ENCODE results near the gene SLC22A31.
"Not testable (repeated sequence)": the region's sequence is repeated elsewhere in the genome, so short reads cannot be mapped to it uniquely, and the experiment has no call there.

SLC22A31 gene

DNA sequence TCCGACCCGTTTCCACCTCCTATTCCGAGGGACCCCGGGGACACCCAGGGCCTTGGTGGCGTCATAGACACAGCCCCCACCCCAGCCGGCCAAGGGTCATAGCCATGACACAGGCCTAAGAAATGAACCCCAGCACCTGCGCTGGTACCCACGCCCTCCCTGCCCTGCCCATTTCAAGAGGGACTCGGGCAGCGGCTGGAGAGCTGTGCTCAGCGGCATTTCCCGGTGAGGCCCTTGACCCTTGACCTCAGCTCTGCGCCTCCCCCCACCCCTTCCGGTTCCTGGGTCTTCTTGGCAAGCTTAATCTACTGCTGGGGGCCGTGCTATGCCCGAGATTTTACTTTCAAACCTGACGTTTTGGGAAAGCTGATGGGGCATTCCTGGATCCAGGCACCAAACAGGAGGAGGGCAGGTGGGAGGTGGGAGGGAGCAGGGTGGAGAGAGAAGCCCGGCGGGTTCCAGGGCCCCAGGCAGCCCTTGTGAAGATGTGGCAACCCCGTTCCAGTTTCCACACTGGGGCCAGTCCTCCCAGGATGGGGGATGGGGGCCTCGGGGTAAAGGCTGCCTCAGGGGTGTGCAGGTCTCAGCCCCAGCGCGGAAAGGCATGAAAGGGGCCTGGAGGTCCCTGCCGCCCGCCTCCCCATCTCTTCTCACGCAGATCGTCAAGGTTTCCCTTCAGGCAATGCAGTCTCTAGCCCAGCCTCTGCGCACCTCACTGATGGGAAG is at the start of gene SLC22A31:
TSS of gene SLC22A31 (minus strand) at position 414 of the 726 bp plus-strand sequence. CDS start at position 378, 36 bp downstream.
- DNase-seq: no peak

DNA sequence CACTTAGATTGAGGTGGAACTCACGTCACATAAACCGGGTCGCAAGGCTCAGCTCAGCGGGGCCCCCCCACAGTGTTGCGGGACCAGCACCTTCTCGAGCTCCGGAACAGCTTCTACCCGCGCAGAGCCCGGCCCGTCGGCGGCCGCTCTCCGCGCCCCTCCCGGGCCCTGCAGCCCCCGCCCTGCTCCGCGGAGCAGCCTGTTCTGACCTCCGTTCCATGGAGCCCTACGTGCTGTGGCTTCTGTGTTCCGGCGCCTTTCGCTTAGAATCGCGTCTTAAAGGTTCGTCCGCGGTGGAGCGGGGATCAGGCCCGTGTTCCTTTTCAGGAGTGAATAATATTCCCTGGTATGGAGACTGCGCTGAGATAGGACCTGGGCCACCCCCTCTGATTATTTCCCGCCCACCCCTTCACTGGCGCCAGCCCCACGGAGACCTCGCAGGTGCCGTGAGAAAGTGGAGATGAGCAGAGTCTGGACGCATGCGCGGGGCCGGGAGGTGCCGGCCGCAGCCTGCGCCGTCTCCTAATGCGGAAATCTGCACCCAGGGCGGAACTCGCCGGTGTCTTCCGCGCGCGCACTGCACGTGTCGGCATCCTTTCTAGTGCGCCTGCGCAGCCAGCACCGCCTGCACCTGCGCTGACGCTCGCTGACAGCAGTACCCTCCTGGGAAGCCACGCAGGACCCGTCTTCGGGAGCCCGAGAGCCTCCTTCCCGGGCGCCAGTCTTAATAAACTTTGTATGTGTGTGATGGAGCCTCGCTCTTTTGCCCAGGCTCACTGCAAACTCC is 48.1 kb upstream of the SLC22A31 start:
- no peak for DNase-seq

DNA sequence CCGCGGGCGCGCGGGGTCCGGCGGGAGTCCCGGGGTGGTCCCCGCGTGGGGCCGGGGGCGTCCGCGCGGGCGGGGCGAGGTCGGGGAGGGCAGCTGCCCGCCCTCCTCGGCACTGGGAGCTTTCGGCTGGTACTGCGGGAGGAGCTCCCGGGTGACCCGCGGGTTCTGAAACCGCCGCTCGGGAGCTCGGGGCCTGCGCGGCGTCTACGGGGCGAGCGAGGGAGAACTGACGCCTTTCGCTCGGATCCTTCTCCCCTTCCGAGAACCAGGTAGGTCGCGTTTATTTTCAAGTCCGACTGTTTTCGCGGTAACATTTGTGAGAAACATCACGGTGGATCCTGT is 47.4 kb upstream of the SLC22A31 start:
- DNase-seq: not testable (repeated sequence)

DNA sequence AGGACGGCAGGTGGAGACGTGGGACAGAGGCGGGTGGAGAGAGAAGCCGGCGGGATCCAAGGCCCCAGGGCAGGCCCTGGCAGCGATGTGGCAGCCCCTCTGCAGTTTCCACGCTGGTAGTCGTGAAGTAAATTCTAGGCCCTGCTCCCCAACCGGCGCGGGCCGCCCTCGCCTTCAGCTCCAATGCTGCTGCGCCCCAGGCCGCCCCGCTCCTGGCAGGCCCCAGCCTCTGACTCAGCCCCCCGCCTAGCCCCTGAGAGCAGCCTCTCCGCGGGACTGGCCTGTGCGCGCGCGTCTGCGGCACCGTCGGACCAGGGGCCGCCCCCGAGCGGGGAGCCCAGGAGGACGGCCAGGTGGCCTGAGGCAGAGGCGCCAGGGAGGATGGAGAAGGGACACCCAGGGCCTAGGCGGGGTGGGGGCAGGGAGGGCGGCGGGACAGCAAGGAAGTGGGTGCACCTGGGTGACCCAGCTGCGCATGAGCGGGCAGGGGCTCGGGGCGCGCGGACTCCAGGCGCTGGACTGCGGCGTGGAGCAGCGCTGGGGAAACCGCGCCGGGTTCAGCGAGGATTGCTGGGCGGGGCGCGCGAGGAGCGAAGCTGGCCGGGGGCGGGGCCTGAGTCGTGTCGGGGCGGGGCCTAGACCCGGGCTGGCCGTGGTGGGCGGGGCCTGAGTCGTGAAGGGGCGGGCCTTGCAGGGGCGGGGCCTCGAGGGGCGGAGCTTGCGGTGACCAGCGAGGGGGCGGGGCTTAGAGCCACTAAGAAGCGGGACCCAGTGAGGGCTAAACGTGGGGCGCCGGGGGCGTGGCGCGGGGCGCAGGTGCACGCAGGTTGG is 46.8 kb upstream of the SLC22A31 start:
- peak; percentile 98 for DNase-seq

DNA sequence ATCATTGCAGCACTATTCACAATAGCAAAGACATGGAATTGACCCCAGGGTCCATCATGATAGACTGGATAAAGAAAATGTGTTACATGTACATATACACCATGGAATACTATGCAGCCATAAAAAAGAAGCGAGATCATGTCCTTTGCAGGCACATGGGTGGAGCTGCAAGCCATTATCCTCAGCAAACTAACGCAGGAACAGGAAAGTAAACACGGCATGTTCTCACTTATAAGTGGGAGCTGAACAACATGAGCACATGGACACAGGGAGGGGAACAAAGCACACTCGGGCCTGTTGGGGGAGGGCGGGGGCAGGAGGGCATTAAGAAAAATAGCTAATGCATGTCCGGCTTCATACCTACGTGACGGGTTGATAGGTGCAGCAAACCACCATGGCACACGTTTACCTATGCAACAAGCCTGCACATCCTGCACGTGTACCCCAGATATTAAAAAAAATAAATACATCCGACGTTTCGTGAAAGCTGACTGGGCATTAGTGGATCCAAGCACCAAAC is 46.1 kb upstream of the SLC22A31 start:
- DNase-seq: no peak

DNA sequence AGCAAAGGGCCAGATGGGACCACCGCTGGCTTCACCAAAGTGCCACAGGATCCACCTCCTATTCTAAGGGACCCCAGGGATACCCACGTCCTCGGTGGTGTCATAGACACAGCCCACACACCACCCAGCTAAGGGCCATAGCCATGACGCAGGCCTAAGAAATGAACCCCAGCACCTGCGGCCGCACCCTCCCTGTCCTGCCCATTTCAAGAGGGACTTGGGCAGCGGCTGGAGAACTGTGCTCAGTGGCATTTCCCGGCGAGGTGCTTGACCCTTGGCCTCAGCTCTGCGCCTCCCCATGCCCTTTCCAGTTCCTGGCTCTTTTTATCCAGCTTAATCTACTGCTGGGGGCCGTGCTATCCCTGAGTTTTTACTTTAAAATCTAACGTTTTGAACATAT is 44.4 kb upstream of the SLC22A31 start:
- DNase-seq: no peak

DNA sequence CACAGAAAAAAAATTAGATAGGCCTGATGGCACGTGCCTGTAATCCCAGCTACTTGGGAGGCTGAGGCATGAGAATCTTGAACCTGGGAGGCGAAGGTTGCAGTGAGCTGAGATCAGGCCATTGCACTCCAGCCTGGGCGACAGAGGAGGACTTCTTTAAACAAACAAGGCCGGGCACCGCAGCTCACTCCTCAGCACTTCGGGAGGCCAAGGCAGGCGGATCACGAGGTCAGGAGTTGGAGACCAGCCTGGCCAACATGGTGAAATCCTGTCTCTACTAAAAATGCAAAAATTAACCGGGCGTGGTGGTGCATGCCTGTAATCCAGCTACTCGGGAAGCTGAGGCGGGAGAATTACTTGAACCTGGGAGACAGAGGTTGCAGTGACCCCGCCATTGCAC is 43.9 kb upstream of the SLC22A31 start:
- DNase-seq: not testable (repeated sequence)

DNA sequence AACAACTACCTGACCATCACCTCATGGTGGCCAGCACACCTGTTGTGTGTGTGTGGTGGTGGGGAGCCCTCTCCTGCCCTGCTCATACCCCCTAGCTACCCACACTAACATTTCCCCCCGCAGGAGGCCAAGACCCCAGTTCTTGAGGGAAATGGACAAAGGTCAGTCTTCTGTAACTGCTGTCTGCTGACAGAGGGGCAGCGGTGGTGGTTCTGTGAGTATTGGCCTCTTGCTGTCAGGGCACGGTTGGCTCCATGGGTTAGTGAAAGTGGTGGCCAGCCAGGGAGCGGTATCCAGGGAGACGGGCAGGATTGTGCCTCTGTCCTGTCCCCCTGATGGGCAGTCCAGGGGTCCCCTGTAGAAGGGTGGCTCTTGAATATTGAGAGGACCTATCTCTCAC is 43.3 kb upstream of the SLC22A31 start:
- DNase-seq: no peak

DNA sequence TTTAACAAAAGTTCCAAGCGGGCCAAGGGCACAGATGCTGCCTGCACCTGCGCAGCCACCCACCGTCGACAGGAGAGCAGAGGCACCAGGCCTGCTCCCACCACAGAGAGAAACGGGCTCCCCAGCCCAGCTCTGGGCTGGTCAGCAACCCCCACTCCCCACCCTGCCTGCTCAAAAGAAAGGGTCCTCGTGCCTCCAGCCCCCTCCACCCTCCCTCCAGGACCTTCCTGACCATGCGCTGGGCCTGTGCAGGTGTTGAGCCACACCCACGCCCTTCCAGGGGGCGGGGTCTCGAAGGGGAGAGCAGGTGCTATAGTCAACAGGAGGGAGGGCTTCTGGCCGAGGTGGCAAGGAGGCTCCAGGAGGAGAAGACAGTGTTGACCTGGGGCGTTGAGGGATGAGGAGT is 42.5 kb upstream of the SLC22A31 start:
- no peak for DNase-seq

DNA sequence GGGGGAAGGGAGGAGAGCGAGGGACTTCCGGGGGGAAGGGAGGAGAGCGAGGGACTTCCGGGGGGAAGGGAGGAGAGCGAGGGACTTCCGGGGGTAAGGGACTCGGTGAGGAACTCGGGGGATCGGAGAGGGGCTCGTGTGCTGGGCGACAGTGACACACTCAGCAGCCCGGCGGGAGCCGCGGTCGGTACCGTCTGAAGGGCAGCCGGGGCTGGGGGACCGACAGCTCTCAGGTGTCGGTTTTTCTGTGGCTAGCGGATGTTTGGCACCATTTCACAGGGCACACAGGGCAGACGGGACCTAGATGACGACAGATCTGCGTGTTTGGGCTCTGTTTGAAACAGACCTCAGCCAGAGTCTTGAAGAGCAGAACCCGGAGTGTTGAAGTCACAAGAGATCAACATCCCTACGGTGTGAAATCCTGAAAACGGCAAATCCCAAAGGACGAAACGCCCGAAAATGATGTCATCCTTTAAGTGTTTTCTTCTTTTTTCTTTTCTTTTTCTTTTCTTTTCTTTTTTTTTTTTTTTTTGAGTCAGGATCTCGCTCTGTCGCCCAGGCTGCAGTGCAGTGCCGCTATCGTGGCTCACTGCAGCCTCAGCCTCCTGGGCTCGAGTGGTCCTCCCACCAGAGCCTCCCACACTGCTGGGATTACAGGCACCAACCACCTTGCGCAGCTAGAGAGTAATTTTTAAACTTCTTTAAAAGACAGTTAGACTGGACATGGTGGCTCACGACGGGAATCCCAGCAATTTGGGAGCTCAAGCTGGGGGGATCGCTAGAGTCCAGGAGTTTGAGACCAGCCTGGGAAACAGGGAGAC is 41.1 kb upstream of the SLC22A31 start:
- peak; percentile 91 for DNase-seq

DNA sequence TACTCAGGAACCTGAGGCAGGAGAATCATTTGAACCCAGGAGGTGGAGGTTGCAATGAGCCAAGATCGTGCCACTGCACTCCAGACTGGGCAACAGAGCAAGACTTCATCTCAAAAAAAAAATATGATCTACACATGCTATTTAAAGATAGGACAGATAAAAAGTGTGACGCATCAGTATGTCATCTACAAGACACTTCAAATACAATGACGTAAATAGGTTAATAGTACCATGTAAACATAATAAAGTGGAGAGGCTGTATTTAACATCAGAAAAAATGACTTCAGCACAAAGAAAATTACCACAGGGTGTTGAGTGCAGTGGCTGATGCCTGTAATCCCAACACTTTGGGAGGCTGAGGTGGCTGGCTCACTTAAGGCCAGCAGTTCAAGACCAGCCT is 37.4 kb upstream of the SLC22A31 start:
- no peak for DNase-seq

DNA sequence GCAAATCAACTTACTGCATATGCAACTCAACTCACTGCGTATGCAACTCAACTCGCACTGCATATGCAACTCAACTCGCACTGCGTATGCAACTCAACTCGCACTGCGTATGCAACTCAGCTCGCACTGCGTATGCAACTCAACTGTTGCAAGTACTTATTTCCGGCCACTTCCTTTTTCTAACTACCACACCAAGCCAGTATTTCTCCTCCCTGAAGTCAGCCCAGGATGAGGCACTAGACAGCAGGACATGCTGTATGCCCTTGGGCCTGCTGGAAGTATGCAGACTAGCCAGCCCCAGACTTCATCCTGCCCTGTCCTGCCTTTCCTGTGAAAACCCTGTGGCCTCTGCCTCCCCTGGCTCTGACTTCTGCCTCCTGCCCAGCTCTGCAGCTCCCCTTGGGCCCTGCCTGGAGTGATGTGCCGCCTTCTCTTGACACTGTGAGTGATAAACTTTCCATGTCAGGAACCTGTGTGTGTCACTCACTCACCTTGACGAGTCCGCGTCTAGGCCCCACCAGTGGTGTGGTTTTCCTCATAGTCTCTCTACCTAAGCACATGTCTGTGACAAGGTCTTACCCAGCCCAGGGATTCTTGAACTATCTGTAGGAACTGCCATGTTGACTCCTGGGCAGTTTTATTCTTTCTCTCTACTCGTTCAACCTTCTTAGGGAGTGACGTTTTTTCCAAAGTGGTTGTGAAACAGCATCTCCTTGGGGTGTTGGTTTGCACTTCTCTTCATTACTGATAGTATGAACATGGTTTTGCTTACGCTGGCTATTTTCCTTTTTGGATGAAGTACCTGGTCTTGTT is 33.5 kb upstream of the SLC22A31 start:
- DNase-seq: no peak

DNA sequence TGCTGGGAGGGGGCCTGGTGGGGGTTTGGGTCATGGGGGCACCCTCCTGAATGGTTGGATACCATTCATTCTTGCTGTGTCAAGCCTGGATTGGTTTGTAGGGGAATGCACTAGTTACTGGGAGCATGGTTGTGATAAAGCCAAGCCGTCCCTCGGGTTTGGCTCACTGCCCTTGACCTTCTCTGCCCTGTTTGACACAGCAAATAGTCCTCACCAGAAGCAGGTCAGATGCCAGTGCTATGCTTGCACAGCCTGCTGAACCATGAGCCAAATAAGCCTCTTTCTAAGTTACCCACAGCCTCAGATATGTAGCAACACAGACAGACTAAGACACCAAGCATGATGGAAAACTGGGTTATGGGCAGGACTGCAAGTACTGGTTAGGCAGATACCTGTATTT is 31.8 kb upstream of the SLC22A31 start:
- DNase-seq: no peak

DNA sequence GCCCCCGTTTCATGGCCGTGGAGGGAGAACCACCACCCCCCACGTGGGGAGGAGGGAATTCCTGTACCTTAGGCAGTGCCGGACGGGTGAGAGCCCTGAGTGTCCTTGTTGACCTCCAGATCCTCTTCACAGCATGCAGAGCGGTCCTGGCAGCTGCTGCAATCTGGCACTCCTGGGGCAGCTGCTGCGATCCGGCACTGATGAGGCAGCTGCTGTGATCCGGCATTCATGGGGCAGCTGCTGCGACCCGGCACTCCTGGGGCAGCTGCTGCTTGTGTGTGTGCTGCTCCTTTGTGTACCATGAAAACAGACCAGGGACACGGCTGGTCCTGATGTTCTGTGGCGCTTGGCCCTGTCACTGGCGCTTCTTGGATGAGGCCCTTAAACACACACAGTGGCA is 29.9 kb upstream of the SLC22A31 start:
- no peak for DNase-seq

DNA sequence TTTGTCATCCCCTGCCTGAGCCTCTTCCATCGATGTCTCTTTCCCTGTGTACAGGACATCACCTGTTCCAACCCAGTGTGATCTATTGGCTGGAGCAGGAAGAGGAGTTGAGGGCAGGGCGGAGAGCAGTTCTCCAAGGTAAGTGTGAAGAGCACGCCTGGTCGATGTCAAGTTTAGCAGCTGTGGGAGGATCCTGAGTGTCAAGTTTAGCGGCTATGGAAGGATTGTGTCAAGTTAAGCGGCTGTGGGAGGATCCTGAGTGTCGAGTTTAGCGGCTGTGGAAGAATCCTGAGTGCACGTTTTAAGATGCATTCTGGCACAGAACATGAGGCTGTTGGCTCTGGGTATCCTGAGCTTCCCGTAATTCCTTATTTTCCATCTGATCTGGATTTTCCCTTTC is 24.3 kb upstream of the SLC22A31 start:
- no peak for DNase-seq

DNA sequence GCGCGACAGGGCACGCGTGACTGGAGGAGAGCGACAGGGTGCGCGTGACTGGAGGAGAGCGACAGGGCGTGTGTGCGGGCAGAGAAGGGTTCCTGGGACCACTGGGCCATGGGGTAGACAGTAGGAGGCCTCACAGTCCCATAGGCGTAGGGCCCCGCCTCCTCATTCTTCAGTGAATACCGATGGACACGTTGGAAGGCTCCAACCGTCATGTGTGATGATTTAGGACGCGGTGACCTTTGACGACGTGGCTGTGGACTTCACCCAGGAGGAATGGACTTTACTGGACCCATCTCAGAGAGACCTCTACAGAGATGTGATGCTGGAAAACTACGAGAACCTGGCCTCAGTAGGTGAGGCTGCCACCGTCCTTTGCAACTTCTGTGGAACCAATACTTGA is 22.6 kb upstream of the SLC22A31 start:
- DNase-seq: no peak

DNA sequence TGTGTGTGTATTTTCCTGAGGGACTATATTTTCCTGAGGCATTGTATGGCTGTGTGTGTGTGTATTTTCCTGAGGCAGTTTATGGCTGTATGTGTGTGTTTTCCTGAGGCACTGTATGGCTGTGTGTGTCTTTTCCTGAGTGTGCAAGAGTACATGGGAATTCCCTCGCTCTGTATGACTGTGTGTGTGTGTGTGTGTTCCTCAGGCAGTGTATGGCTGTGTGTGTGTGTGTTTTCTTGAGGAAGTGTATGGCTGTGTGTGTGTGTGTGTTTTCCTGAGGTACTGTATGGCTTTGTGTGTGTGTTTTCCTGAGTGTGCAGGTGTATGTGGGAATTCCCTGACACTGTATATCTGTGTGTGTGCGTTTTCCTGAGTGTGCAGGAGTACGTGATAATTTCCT is 21.3 kb upstream of the SLC22A31 start:
- no peak for DNase-seq

DNA sequence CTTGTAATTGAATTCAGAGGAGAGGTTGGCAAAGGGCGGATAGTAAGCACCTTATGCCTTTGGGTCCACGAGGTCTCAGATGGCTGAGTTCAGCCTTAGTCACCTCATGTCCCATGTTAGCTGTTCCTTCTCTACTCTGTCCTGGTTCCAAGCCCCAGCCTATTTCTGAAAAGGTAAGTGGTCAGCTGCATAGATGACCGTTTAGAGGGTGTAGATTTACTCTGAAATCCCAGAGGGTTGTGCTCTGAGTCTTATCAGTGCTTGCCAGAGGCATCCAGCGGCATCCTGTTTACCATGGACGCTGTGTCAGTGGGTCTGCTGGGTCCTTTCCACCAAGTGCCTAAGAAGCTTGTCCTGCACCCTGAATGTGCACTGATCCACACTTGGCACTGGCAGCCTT is 19.0 kb upstream of the SLC22A31 start:
- no peak for DNase-seq

DNA sequence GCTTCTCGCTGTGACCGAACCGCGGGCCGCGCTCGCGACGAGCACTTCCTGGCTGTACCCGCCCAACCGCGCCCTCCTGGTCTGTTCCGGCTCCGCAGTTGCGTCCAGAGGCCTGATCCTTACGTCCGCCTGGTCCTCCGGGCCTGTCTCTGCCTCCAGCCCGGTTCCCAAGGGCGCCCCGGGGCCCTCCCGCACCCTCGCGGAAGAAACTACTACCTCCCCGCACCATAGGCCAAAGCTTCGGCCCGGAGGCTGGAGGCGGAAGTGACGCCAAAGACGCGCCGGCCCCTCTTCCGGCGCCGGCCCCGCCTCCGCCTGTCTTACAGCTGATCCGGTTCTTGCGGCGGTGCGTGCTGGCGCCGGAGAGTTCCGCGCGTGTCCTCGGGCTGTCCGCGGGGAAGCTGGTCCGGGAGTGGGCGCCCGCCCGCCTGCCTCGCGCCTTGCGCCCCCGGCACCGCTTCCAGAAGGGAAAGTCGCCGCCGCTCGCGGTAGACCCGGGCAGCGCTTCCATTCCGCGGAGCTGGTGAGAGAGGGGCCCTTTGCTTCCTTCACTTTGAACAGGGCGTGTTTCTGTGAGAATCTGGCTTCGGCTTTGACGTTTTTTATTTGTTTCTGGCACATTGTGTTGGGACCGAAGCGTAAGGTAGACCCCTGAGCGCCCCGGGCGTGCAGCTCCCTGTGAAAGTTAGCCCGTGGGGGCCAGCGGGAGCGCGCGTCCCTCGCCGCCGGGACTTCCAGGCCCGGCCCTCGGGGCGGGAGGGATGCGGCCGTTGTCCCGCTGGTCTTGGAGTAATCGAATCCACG is 17.3 kb upstream of the SLC22A31 start, which contains the start of gene ZNF778:
TSS of gene ZNF778 (plus strand) at position 316 of the 804 bp plus-strand sequence. CDS start 3,425 bp downstream, outside the sequence.
- DNase-seq: peak; percentile 94

DNA sequence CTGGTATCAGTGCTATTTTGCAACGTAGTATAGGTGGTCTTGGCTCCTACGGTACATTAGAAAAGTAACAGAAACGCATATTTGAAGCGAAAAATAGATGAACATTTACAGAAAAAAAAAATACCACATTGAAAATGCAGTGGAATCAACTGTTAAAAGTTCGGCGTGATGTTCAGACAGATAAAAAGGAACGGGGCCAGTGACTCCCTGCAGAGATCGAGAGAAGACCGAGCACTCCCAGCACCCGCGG is 16.7 kb upstream of the SLC22A31 start:
- no peak for DNase-seq
